SK-N-SH (cell line): Measurements from ENCODE around the gene EMP2. TPM values are rescaled to one million over a fixed set of nuclear protein-coding genes. Genes with fewer than 3 reads are reported as not detected.

ENCODE experiments used
- CTCF ChIA-PET: fragments of 300-600, 350-600 bp; formaldehyde crosslinking; extraction: SDS; loops from one replicate; lab custom pipeline; 2021; lab: Yijun Ruan, JAX
- POLR2A ChIA-PET: fragments of 350-600 bp; sonication (Branson Sonifier 250); formaldehyde crosslinking; extraction: SDS; loops from one replicate; lab custom pipeline; 2020; ENCODE audit warnings: antibody characterized with exemption, inconsistent platforms; lab: Yijun Ruan, JAX
- DNase-seq: peaks from one replicate; pipeline ENCODE4 v3.0.0; 2012
- H2AFZ ChIP-seq: fragments of 200-600 bp; sonication (generic); 2 replicates; pipeline ENCODE4 v1.8.1; 2016; ENCODE audit warnings: antibody characterized with exemption, mild to moderate bottlenecking, low read depth
- H3F3A ChIP-seq: fragments of 200-600 bp; sonication (generic); replicated peaks from 2 replicates; pipeline ENCODE3; 2016; ENCODE audit warnings: antibody characterized with exemption, mild to moderate bottlenecking; ENCODE audit not compliant: insufficient read depth
- H3K27ac ChIP-seq, 2 experiments: fragments of 200-500 bp in 1 of 2; fragments of 200-600 bp in 1 of 2; sonication (Bioruptor generic) in 1 of 2; sonication (generic), shearing (Covaris generic) in 1 of 2; 2 replicates each; pipeline versions ENCODE4 v1.5.1 to v1.6.1; 2014 to 2016; ENCODE audit warnings: low read depth in 2 of 2, inconsistent platforms in 1 of 2, low read length in 1 of 2, mild to moderate bottlenecking in 1 of 2, mixed read lengths in 1 of 2
- H3K27me3 ChIP-seq: fragments of 200-600 bp; sonication (generic), shearing (Covaris generic); 2 replicates; pipeline ENCODE4 v1.6.1; 2016; ENCODE audit warnings: mixed run types; ENCODE audit not compliant: insufficient read depth
- H3K36me3 ChIP-seq, 2 experiments: fragments of 200-500 bp in 1 of 2; fragments of 200-600 bp in 1 of 2; sonication (Bioruptor generic) in 1 of 2; sonication (generic) in 1 of 2; replicated peaks in 1 of 2; 2 replicates each; pipeline versions ENCODE3 to v1.5.1; 2014 to 2016; ENCODE audit warnings: low read length in 1 of 2, mild to moderate bottlenecking in 1 of 2; ENCODE audit not compliant: insufficient read depth in 2 of 2, control insufficient read depth in 1 of 2
- H3K4me1 ChIP-seq, 2 experiments: fragments of 200-500 bp in 1 of 2; fragments of 200-600 bp in 1 of 2; sonication (Bioruptor generic) in 1 of 2; sonication (generic), shearing (Covaris generic) in 1 of 2; 2 replicates each; pipeline versions ENCODE4 v1.5.1 to v1.6.1; 2014 to 2016; ENCODE audit warnings: low read depth in 1 of 2, low read length in 1 of 2, mixed run types in 1 of 2; ENCODE audit not compliant: insufficient read depth in 2 of 2, control insufficient read depth in 1 of 2
- H3K4me2 ChIP-seq: fragments of 200-600 bp; sonication (generic), shearing (Covaris generic); 2 replicates; pipeline ENCODE4 v1.6.1; 2017; ENCODE audit warnings: mixed run types
- H3K4me3 ChIP-seq, 2 experiments: fragments of 200-500 bp in 1 of 2; fragments of 200-600 bp in 1 of 2; sonication (Bioruptor generic) in 1 of 2; sonication (generic), shearing (Covaris generic) in 1 of 2; 2 replicates each; pipeline versions ENCODE4 v1.5.1 to v1.8.1; 2014 to 2016; ENCODE audit warnings: low read depth in 2 of 2, inconsistent platforms in 1 of 2, low read length in 1 of 2, mild to moderate bottlenecking in 1 of 2, mixed read lengths in 1 of 2, moderate library complexity in 1 of 2
- H3K79me2 ChIP-seq: fragments of 200-600 bp; sonication (generic); 2 replicates; pipeline ENCODE4 v1.8.1; 2017; ENCODE audit warnings: mild to moderate bottlenecking; ENCODE audit not compliant: insufficient read depth
- H3K9ac ChIP-seq: fragments of 200-600 bp; sonication (generic); 2 replicates; pipeline ENCODE4 v1.6.1; 2017; ENCODE audit warnings: mixed run types
- H3K9me2 ChIP-seq: fragments of 200-600 bp; sonication (generic); 2 replicates; pipeline ENCODE4 v1.6.1; 2017; ENCODE audit warnings: mixed run types
- H3K9me3 ChIP-seq: fragments of 200-600 bp; sonication (generic); 2 replicates; pipeline ENCODE4 v1.6.1; 2017; ENCODE audit warnings: mixed run types, mild to moderate bottlenecking, moderate library complexity
- H4K20me1 ChIP-seq: fragments of 200-600 bp; sonication (generic); 2 replicates; pipeline ENCODE4 v1.6.1; 2017; ENCODE audit warnings: mild to moderate bottlenecking, mixed run types; ENCODE audit not compliant: insufficient read depth
- EP300 ChIP-seq, 2 experiments: IDR thresholded peaks; 2 replicates each; pipeline versions ENCODE4 v1.4.0 to v1.6.1; 2012; ENCODE audit warnings: borderline replicate concordance in 1 of 2, low read depth in 1 of 2, low read length in 1 of 2
- EZH2phosphoT487 ChIP-seq: fragments of 200-600 bp; sonication (generic); IDR thresholded peaks from 2 replicates; pipeline ENCODE4 v1.6.1; 2017; ENCODE audit warnings: low read depth, mixed run types, mild to moderate bottlenecking, antibody characterized with exemption, moderate library complexity, borderline replicate concordance
- FOXM1 ChIP-seq: IDR thresholded peaks from 2 replicates; pipeline ENCODE4 v1.4.0; 2012; ENCODE audit warnings: low read depth, mild to moderate bottlenecking
- JUND ChIP-seq: IDR thresholded peaks from 2 replicates; pipeline ENCODE4 v1.4.0; 2012
- MXI1 ChIP-seq: IDR thresholded peaks from 2 replicates; pipeline ENCODE4 v1.6.1; 2012; ENCODE audit warnings: mild to moderate bottlenecking, low read depth, low read length, improper control_type of control experiment
- NFIC ChIP-seq: IDR thresholded peaks from 2 replicates; pipeline ENCODE4 v1.4.0; 2012; ENCODE audit warnings: borderline replicate concordance
- POLR2AphosphoS5 ChIP-seq: IDR thresholded peaks from 2 replicates; pipeline ENCODE4 v1.6.1; 2012; ENCODE audit warnings: low read depth, low read length
- RAD21 ChIP-seq: IDR thresholded peaks from 2 replicates; pipeline ENCODE4 v1.6.1; 2012; ENCODE audit warnings: mild to moderate bottlenecking, low read length
- RCOR1 ChIP-seq: fragments of 150-350 bp; IDR thresholded peaks from 2 replicates; pipeline ENCODE4 v1.6.1; 2017; ENCODE audit warnings: antibody characterized with exemption, low read length
- RXRA ChIP-seq: IDR thresholded peaks from 2 replicates; pipeline ENCODE4 v1.4.0; 2012; ENCODE audit warnings: low read depth, mild to moderate bottlenecking, borderline replicate concordance
- SIN3A ChIP-seq: IDR thresholded peaks from 2 replicates; pipeline ENCODE4 v1.6.1; 2012; ENCODE audit warnings: low read depth, mild to moderate bottlenecking, low read length, moderate library complexity, borderline replicate concordance
- SMC3 ChIP-seq: IDR thresholded peaks from 2 replicates; pipeline ENCODE4 v1.6.1; 2012; ENCODE audit warnings: low read depth, low read length, improper control_type of control experiment
- YY1 ChIP-seq: IDR thresholded peaks from 2 replicates; pipeline ENCODE4 v1.4.0; 2012; ENCODE audit warnings: low read depth, mild to moderate bottlenecking
- WGBS: methylation state at CpG from one replicate; pipeline ENCODE4 v1.1.6; 2017; ENCODE audit warnings: low lambda C conversion rate; 5-methylcytosine and 5-hydroxymethylcytosine counted together
- polyA plus RNA-seq, 3 experiments: library from polyadenylated mRNA; depleted of rRNA; stranded (reverse); fragments of >200 nt; gene quantifications; 2 replicates each; pipeline ENCODE4 v1.2.3, GENCODE V29; 2012
- TF ChIP-seq, protein P1 (sequence below): fragments of 150-350 bp; IDR thresholded peaks from 2 replicates; pipeline ENCODE4 v1.6.1; 2016; ENCODE audit warnings: mild to moderate bottlenecking, low read depth, low read length
- TF ChIP-seq, protein P2 (sequence below): fragments of 150-350 bp; IDR thresholded peaks from 2 replicates; pipeline ENCODE4 v1.6.1; 2017; ENCODE audit warnings: antibody characterized with exemption, low read length, low read depth, borderline replicate concordance
- TF ChIP-seq, protein P3 (sequence below): IDR thresholded peaks from 2 replicates; pipeline ENCODE4 v1.4.0; 2012; ENCODE audit warnings: low read depth, borderline replicate concordance
- TF ChIP-seq, protein P4 (sequence below): IDR thresholded peaks from 2 replicates; pipeline ENCODE4 v1.6.1; 2012; ENCODE audit warnings: mild to moderate bottlenecking, low read depth, low read length, moderate library complexity

The EMP2 gene
- polyA plus RNA-seq, 1 of the 3 experiments (the other 2 are of a cell fraction) = 4.3 TPM

DNA sequence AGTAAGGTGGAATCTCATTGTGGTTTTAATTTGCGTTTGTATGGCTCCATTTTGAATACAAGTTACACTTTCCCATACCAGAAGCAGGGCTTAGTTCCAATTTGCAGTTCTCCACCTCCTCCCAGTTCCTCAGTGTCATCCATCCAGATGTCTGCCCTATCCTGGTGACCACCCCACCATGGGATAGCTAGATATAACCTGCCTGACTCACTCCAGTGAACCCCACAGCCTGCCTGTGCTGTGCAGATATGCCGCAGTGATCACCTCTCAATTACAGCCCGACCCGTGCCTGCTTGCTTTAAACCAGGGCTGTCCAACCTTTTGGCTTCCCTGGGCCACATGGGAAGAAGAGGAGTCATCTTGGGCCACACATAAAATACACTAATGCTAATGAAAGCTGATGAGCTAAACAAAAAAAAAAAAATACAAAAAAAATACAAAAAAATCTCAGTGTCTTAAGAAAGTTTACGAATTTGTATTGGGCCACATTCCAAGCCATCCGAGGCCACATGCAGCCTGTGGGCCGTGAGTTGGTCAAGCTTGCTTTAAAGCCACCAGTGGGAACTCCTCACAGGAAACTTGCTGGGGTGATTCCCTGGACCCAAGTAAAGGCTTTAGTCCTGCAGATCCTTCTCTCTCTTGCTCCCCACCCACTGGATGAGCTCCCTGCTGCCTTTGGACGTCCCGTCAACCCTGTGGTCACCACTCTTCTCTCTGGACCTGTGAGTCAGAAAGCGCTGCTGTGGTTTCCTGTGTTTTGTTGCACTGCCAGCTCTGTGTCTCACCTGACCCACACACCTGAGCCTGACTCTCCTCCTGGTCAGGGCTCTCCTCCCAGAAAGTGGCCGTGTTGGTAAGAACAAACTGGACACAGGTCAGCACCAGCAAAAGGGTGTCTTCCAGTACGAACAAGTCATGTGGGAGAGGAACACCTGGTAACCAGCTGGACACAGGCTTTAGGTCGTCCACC, 83.0 kb downstream of the EMP2 start:
- H3K79me2 ChIP-seq = no peaks in the 10 kb centered on the region
- TF ChIP-seq, protein P1, sequence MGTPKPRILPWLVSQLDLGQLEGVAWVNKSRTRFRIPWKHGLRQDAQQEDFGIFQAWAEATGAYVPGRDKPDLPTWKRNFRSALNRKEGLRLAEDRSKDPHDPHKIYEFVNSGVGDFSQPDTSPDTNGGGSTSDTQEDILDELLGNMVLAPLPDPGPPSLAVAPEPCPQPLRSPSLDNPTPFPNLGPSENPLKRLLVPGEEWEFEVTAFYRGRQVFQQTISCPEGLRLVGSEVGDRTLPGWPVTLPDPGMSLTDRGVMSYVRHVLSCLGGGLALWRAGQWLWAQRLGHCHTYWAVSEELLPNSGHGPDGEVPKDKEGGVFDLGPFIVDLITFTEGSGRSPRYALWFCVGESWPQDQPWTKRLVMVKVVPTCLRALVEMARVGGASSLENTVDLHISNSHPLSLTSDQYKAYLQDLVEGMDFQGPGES = no peak
- TF ChIP-seq EP300 (IDR thresholded peaks at IDR 0.05; ENCODE audit: borderline replicate concordance in 1 of 2, low read depth in 1 of 2, low read length in 1 of 2) (no peak), SIN3A (no peak), RCOR1 (no peak), RAD21 (no peak), POLR2AphosphoS5 (no peak), SMC3 (no peak), YY1 (no peak), EZH2phosphoT487 (no peak), MXI1 (no peak), NFIC (no peak), RXRA (no peak), JUND (no peak), FOXM1 (no peak)
- TF ChIP-seq, protein P2, sequence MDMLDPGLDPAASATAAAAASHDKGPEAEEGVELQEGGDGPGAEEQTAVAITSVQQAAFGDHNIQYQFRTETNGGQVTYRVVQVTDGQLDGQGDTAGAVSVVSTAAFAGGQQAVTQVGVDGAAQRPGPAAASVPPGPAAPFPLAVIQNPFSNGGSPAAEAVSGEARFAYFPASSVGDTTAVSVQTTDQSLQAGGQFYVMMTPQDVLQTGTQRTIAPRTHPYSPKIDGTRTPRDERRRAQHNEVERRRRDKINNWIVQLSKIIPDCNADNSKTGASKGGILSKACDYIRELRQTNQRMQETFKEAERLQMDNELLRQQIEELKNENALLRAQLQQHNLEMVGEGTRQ = no peak
- TF ChIP-seq, protein P3, sequence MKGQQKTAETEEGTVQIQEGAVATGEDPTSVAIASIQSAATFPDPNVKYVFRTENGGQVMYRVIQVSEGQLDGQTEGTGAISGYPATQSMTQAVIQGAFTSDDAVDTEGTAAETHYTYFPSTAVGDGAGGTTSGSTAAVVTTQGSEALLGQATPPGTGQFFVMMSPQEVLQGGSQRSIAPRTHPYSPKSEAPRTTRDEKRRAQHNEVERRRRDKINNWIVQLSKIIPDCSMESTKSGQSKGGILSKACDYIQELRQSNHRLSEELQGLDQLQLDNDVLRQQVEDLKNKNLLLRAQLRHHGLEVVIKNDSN = no peak
- TF ChIP-seq, protein P4, sequence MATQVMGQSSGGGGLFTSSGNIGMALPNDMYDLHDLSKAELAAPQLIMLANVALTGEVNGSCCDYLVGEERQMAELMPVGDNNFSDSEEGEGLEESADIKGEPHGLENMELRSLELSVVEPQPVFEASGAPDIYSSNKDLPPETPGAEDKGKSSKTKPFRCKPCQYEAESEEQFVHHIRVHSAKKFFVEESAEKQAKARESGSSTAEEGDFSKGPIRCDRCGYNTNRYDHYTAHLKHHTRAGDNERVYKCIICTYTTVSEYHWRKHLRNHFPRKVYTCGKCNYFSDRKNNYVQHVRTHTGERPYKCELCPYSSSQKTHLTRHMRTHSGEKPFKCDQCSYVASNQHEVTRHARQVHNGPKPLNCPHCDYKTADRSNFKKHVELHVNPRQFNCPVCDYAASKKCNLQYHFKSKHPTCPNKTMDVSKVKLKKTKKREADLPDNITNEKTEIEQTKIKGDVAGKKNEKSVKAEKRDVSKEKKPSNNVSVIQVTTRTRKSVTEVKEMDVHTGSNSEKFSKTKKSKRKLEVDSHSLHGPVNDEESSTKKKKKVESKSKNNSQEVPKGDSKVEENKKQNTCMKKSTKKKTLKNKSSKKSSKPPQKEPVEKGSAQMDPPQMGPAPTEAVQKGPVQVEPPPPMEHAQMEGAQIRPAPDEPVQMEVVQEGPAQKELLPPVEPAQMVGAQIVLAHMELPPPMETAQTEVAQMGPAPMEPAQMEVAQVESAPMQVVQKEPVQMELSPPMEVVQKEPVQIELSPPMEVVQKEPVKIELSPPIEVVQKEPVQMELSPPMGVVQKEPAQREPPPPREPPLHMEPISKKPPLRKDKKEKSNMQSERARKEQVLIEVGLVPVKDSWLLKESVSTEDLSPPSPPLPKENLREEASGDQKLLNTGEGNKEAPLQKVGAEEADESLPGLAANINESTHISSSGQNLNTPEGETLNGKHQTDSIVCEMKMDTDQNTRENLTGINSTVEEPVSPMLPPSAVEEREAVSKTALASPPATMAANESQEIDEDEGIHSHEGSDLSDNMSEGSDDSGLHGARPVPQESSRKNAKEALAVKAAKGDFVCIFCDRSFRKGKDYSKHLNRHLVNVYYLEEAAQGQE = no peak
- DNase-seq = no peak
- H3K27me3 ChIP-seq = no peaks in the 10 kb centered on the region
- H3K27ac ChIP-seq = no peak overlapping the region
- H4K20me1 ChIP-seq = no peaks in the 10 kb centered on the region
- POLR2A ChIA-PET = no interaction called here
- no peak overlapping the region for H3K4me2 ChIP-seq
- WGBS = 50% methylated on average over 13 of the region's 13 CpGs
- no peaks in the 10 kb centered on the region for H3K4me1 ChIP-seq
- H3K36me3 ChIP-seq = no peaks in the 10 kb centered on the region
- H3F3A ChIP-seq = no peaks in the 10 kb centered on the region
- no peaks in the 10 kb centered on the region for H3K9me3 ChIP-seq
- no peak overlapping the region for H2AFZ ChIP-seq
- no peaks in the 10 kb centered on the region for H3K9me2 ChIP-seq
- no peak overlapping the region for H3K4me3 ChIP-seq
- no peak overlapping the region for H3K9ac ChIP-seq
- CTCF ChIA-PET = interaction anchor here (0.7 to 1.1 kb wide), 2 partner anchors 12 to 18 kb away, joined by 3 read pairs; no protein-coding TSS in a partner anchor
